HUES64 (cell line): ENCODE data around the gene MORC2.

Source experiments
- H3K27ac ChIP-seq: 2 replicates; pipeline ENCODE4 v1.7.0; 2013; ENCODE audit warnings: low read depth, low read length, inconsistent platforms
- H3K27me3 ChIP-seq: 2 replicates; pipeline ENCODE4 v1.6.1; 2013; ENCODE audit warnings: mild to moderate bottlenecking, low read length; ENCODE audit not compliant: insufficient read depth
- H3K36me3 ChIP-seq: 2 replicates; pipeline ENCODE4 v1.6.1; 2013; ENCODE audit warnings: mild to moderate bottlenecking, low read length; ENCODE audit not compliant: insufficient read depth
- H3K4me1 ChIP-seq: 2 replicates; pipeline ENCODE4 v1.6.1; 2013; ENCODE audit warnings: mild to moderate bottlenecking, low read length, moderate library complexity; ENCODE audit not compliant: insufficient read depth
- H3K4me3 ChIP-seq: 2 replicates; pipeline ENCODE4 v1.5.1; 2013; ENCODE audit warnings: mild to moderate bottlenecking, low read length, moderate library complexity
- H3K9ac ChIP-seq: 2 replicates; pipeline ENCODE4 v1.6.1; 2013; ENCODE audit warnings: mild to moderate bottlenecking, low read depth, low read length
- H3K9me3 ChIP-seq: 2 replicates; pipeline ENCODE4 v1.6.1; 2013; ENCODE audit warnings: low read depth, low read length; ENCODE audit not compliant: insufficient read depth
- WGBS: fragments of 150-250, 120-280 bp; methylation state at CpG from one replicate; pipeline ENCODE4 v1.1.7; 2013; ENCODE audit warnings: missing lambda C conversion rate; 5-methylcytosine and 5-hydroxymethylcytosine counted together

Gene MORC2

DNA sequence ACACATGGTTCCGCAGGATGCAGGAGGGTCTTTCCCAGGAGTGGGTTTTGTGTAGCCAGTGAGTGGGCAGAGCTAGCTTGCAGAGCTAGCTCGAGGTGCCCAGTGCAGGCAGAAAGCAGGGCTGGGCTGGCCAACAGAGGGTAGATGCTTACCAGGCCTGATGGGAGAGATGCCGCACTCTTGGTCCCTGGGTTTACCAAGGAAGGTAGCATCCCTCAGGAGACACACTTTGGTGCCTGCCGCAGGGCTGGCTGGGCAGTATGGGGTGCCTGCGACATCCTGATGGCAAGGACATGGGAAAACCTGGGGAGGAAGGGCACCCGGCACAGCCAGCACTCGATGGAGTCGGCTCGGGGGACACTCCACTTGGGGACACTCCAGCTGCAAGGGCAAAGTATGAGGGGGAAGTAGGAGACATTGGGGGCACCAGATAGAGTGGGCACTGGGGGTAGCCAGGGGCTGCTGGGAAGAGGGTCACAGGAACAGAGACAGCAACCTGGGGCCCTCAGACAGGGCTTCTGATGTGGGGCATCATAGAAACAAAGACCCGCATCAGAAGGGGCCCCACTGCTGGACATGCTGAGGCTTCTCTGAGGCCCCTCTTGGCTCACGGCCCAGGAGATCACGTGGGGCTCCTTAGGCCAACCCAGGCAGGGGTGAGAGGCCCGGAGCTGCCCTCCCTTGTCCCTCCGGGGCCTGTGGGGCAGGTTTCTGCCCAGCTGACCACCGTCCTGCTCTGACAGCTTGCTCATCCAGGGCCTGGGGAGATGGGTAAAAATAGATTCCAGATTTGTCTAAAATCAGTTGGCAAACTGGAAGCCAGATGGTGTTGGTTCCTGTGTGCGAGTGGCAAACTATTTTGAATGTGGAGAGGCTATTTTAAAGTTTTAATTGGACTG lies 89.8 kb downstream of the MORC2 start:
- H3K4me1 ChIP-seq = no peaks in the 10 kb centered on the region
- H3K9me3 ChIP-seq = no peaks in the 10 kb centered on the region
- H3K27ac ChIP-seq = no peak overlapping the region
- no peak overlapping the region for H3K9ac ChIP-seq
- no peaks in the 10 kb centered on the region for H3K36me3 ChIP-seq
- WGBS = 95% methylated on average over 16 of the region's 16 CpGs
- no peaks in the 10 kb centered on the region for H3K27me3 ChIP-seq
- no peak overlapping the region for H3K4me3 ChIP-seq

DNA sequence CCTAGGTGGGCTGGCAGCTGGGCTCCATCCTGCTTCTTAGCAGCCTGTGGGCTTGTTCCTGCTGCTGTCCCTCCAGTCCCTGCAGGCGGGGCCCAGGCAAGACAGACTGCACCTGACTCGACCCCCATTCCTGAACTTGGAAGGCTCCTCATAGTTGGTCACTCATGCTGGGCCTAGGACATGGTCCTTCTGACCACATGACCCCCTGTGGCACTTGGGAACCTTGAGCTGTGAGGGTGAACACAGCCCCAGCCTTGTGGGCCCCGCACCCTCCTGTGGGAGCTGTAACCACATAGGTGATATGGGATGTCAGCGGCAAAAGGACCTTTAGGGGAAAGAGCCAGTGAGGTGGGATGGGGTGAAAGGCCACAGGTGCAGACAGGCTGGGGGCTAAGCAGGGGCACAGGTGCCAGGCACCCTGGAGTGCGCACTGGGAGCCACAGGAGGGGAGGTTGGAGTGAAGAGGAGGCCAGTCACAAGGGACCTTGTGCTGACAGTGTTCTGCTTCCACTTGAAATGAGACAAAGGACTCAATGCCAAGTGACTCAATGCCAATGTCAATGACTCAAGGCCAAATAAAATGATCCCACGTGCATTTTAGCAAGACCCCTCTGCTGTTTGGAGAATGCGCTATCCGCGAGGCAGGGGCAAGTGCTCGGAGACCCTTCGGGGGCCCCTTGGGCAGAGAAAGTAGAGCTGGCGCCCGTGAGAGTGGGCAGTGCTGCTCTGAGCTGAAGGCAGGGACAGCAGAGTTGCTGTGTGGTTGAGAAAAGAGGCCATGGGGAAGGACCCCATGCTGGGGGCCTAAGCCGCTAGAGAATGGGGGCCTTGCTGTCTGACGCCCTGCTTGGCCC lies 90.7 kb downstream of the MORC2 start:
- WGBS = 90% methylated on average over 15 of the region's 15 CpGs
- H3K27ac ChIP-seq = no peak overlapping the region
- H3K9ac ChIP-seq = no peak overlapping the region
- no peak overlapping the region for H3K4me3 ChIP-seq
- H3K4me1 ChIP-seq = no peaks in the 10 kb centered on the region
- no peaks in the 10 kb centered on the region for H3K27me3 ChIP-seq
- no peaks in the 10 kb centered on the region for H3K36me3 ChIP-seq
- H3K9me3 ChIP-seq = no peaks in the 10 kb centered on the region

DNA sequence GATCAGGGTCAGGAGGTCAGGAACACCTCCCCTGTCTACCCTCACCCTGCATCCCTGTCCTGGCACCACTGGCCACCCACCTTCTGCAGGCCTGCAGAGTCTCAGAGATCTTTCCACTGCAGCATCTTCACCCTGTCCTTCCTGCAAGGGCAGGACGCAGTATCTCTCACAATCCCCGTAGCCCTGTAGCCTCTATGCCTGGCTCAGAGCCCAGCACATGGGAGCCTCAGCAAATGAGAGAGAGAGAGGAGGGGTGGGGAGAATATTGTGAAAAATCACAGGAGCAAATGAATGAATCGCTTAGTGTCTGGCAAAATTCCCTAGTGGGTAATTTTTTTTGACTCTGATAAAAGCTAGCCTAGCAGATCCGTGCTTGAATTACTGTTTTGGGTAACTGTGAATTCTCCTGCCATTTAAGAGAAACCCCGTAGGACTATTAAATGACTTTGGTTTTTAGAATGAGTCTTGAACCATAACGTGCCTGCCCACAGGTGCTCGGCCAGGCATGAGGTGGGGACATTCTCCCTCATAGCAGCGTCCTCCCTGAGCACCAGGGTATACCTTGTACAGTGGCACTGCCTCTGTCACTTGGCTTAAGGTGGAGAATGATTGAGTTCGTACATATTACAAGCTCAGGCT lies 91.5 kb downstream of the MORC2 start:
- Histone ChIP-seq H3K9ac (no peak overlapping the region), H3K36me3 (no peaks in the 10 kb centered on the region), H3K27me3 (no peaks in the 10 kb centered on the region), H3K4me1 (no peaks in the 10 kb centered on the region), H3K4me3 (no peak overlapping the region), H3K9me3 (no peaks in the 10 kb centered on the region), H3K27ac (no peak overlapping the region)
- 91% methylated on average over 9 of the region's 9 CpGs for WGBS

DNA sequence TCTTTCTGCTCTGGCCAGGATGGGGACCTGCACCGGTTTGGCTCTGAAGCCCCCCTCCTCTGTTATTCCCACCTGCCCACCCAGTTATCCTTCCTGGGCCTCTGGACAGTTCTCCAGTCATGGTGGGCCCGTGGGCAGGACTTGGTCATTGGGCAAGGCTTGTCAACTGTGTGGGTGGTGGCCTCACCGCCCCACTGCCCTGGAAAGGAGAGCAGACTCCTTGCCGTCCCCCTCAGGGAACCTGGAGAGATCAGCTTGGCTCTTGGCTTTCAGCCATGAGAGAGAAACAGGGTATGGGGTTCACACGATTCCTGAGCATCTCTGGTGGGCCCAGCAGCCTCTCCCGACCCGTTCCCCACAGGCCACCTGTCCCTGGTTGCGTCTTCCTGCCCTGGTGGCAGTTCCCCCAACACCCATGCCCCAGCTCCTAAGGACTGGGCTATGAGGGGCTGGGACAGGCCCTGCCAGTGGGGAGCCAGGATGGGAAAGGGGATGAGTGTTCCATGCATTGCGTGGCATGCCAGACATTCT lies 92.3 kb downstream of the MORC2 start:
- no peak overlapping the region for H3K9ac ChIP-seq
- no peak overlapping the region for H3K27ac ChIP-seq
- H3K36me3 ChIP-seq = no peaks in the 10 kb centered on the region
- no peaks in the 10 kb centered on the region for H3K9me3 ChIP-seq
- 94% methylated on average over 9 of the region's 9 CpGs for WGBS
- no peaks in the 10 kb centered on the region for H3K4me1 ChIP-seq
- H3K4me3 ChIP-seq = no peak overlapping the region
- H3K27me3 ChIP-seq = no peaks in the 10 kb centered on the region

DNA sequence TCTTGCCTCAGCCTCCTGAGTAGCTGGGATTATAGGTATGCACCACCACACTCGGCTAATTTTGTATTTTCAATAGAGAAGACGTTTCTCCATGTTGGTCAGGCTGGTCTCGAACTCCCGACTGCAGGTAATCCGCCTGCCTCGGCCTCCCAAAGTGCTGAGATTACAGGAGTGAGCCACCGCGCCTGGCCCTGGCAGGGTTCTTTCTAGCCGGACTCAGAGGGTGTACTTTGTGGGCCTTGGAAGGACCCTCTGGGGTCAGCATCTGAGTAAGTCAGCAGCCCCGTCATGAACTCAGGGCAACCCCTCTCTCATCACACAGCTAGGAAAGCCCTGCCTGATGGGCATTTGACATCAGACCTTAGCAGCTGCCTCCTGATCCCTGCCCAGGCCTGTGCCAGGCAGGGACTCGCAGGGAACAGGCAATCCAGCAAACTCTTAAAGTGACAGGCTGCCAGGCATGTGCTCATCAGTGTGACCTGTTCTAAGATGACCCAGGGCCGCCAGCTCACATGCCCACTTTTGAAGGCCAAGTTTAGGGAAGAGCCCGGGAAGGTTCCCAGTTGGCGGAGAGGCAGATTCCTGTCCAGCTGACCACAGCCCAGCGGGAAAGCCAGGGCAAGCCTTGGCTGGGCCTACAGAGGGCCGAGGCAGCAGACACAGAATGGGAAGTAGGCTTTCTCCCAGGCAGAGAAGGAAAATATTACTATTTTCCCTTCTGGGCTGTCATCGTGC lies 92.9 kb downstream of the MORC2 start:
- H3K27ac ChIP-seq = no peak overlapping the region
- H3K27me3 ChIP-seq = no peaks in the 10 kb centered on the region
- whole genome bisulfite sequencing = 92% methylated on average over 17 of the region's 17 CpGs
- no peaks in the 10 kb centered on the region for H3K9me3 ChIP-seq
- H3K4me1 ChIP-seq = no peaks in the 10 kb centered on the region
- H3K36me3 ChIP-seq = no peaks in the 10 kb centered on the region
- no peak overlapping the region for H3K9ac ChIP-seq
- H3K4me3 ChIP-seq = no peak overlapping the region
